Measurements from ENCODE around the gene PPFIBP1.
"Not testable (repeated sequence)": the region's sequence is repeated elsewhere in the genome, so short reads cannot be mapped to it uniquely, and the experiment has no call there.

PPFIBP1 gene

DNA sequence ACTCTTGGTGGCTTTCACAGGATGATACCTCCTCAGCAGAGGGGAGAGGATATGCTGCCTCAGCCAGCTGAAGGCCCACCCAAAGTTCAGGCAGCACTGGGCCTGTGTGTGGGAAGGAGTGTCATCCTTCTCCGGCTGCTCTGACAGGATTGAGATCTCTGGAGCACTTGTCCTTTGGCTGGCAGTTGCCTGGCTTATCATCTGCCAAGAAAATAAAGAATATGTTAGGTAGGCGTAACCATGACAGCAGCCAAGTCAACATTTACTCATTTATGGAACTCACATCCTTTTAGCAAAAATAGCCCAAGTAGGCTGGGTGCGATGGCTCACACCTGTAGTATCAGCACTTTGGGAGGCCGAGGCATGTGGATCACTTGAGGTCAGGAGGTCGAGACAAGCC is 68.5 kb downstream of the PPFIBP1 start:
- DNase-seq (ENCODE audit: low read depth), result no peak

DNA sequence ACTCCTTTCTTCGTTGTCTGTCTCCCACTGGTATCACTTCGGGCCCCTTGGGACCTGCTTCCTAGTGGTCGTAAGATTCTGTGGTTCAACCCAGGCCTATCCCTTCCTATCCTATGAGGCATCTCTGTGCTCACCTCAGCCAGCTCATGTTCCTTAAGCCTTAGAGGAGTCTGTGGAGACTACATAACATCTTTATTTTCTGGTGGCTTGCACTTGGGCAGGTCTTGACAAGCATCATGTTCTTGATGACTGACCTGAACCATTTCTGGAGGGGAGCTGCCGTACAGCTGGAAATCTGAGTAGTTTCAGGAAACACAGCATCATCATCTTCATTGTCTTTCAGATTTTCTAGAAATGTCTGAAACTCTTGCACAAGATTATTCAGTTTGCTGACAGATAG is 69.3 kb downstream of the PPFIBP1 start:
- no peak for DNase-seq (ENCODE audit: low read depth)

DNA sequence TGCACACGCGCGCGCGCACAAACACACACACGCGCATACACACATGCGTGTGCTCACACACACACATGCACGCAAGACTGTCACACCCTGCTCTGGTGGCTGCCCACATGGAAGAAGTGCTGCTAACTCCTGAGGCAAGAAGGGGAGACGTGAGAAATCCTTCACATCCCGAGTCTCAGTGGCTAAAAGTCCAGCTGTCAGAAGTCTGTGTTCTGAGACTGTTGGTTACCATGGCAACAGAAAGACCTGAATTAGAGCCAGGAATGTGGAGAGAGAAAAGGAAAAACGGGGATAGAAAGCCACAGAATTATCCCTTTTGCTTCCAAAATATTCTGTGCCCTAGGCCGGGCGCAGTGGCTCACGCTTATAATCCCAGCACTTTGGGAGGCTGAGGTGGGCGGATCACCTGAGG is 71.2 kb downstream of the PPFIBP1 start:
- DNase-seq (ENCODE audit: low read depth), result no peak

DNA sequence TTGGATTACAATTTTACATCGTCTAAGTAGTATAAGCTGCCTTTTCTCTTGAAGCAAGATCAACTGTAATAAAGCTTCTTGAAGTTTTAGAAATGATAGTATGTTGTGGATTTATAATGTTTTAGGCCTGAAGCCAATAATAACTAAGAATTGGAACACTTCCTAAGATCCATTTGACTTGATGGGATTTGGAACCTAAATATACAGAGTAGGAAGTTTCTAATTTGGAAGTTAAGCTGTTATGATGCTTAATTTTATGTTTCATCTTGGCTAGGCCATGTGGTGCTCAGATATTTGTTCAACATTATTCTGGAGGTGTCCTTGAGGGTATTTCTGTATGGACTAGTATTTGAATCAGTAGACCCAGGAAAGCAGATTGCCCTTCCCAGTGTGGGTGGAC is 74.9 kb downstream of the PPFIBP1 start:
- not testable (repeated sequence) for DNase-seq (ENCODE audit: low read depth)

DNA sequence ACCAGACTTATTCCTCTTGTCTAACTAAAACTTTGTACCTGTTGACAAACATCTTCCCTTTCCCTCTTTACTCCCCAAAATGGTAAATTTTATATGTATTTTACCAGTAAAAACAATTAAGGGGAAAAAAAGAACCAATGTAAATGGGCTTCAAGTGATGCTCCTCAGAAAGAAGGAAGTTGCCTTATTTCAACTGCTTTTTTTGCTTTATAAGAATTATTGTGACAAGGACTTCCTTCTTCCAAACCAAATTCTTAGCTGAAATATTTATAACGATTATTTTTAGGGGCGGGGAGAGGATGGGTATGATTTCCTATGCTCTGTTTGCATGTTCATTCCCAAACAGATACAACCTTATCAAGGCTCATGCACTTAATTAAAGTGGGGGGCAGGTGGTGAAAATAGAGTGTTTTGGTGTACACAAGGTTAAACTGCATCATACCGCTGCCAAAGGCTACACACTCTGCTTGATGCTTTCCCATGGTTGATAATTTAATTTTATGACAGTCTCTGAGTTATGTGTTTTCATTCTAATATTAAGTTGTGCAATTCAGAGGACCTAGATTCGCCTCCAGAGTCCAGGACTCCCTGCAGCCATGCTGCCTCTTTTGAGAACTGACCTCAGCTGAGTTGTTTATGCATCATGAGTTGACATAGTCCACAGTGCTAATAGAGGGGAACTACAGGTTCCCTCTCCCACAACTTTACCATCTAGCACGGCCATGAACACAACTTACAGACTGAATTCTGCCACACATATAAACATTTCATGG is 77.2 kb downstream of the PPFIBP1 start:
- DNase-seq (ENCODE audit: low read depth), result not testable (repeated sequence)

DNA sequence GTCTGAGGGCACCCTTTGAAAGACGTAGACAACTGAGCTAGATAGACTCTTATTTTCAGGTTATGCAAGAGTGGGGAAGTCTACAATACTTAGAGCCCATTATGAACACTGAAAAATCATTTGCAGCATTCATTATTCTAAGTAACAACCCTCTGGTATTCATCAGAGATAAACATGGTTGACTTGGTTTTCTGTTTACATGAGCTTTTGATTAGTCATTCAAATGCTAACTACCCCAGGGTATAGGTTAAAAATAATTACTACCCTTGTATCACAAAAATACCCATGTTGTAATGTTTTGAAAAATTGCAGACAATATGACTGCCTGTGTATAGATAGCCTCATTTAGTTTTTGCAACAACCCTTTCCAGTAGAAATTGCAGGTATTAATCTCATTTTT is 78.5 kb downstream of the PPFIBP1 start:
- DNase-seq (ENCODE audit: low read depth), result no peak

DNA sequence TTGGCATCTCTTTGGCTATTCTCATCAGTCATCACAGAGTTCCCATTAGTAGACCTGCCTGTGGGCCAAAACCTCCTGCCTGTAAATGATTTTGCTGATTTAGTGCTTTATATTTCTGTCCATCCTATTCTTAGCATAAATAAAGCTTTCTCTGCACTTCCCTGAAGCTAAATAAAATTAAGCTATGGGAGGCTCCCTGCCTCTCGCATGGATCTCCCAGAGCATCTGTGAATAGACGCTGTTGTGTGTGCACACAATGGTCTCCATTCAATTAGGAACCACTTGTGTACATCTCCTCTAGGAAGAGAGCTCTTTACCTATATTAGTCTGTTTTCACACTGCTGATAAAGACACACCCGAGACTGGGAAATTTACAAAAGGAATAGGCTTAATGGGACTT is 80.4 kb downstream of the PPFIBP1 start:
- DNase-seq (ENCODE audit: low read depth), result no peak

DNA sequence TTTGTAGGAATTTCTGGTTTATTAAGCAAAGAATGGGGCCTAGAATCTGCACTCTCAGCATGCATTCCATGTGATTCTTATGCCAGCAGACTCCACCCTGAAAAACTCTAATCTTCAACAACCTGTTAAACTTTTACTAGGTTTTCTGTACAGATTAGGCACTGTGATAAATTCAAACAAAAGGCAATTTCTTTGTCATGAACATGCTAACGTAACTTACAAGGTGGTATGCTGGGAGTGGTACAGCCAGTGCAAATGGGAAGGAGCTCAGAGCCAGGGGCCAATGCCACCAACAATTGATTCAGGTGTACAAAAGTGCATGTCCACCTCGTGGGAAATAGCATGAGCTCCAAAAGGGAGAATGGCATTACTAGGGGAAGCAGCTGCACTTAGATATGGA is 83.0 kb downstream of the PPFIBP1 start:
- DNase-seq (ENCODE audit: low read depth), result no peak

DNA sequence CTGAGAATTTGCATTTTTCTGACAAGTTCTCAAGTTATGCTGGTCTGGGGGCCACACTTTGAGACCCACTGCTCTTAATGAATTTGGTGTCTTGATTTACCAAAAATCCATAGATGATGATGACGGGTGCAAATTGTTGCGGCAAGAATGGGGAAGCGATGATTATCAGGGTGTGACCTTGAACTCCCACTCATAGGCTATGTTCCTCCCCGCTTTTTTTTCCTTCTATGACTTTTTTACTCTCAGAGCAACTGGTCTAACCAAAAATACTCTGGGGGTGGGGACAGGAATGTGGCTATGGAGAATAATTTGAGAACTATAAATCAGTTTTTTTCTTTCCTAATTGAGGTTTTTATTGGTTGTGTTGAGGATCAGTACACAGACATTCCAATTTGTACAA is 83.6 kb downstream of the PPFIBP1 start:
- DNase-seq (ENCODE audit: low read depth), result no peak

DNA sequence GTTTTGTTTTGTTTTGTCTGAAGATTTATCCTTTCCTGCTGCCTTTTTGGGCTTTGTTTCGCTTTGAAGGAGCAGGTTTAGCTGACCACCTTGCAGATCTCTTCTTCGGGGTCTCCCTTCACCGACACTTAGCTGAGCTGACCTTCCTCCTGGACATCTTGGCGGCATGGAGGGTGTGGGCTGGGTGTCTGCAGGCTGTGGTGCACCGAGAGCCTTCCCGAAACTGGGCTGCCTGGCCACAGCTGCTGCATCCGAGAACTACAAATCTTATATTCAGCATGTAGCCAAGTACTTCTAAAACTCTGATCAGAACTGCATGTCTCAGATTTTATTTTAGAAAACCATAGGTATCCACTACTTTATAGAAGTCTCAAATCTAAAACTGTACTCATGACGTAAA is 84.9 kb downstream of the PPFIBP1 start:
- DNase-seq (ENCODE audit: low read depth), result no peak

DNA sequence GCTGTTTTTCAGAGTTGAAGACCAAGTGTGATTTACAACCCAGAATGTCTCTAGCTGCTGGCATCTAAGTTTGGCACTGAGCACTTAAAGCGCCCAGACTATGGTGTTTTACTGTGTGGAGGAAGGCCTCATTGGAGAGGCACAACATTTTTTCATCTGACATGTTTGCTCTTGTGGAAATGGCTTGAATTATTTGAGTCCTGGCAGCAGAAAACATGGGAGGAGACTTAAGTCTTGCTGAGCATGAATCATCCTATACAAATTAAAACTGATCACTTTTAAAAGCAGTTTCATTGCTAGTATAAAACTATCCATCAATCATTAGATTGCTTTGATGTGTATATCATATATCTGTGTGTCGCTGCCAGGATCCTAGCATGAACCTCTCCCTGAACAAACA is 86.4 kb downstream of the PPFIBP1 start:
- DNase-seq (ENCODE audit: low read depth), result no peak

DNA sequence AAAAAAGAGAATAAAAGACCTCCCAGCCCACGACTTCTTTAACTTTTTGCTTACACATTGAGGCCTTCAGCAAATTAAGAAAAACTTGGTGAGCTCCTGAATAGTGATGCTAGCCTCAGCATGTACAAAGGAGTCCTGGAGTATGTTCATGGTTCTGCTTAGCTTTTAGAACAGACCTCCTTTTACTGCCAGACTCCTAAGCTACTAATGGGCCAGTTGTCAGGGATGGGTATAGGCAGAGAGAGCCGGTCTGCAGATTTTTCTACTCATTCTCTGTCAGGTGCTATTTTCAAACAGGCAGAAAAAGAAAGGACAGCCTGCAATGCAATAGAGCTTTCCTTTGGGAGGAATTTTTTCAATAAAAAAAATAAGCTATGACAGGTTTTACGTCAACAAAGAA is 90.4 kb downstream of the PPFIBP1 start:
- DNase-seq (ENCODE audit: low read depth), result no peak

DNA sequence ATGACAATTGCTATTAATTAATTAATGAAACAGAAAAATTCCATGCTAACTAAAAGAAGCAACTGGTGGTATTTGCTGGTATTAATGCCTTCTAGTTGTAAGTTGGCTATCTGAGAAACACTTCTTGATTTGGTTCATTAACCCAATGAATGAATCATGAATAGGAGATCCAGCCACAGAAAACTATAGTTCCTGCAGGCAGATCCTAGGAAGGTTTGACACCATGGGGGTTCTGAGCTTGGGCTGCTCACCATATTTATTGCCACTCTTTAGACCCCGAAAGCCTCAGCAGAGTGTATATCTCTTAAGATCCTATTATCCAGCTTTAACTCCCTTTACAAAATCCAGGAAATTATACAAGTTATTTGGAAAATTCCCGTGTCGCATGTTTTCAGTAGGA is 90.9 kb downstream of the PPFIBP1 start:
- no peak for DNase-seq (ENCODE audit: low read depth)

DNA sequence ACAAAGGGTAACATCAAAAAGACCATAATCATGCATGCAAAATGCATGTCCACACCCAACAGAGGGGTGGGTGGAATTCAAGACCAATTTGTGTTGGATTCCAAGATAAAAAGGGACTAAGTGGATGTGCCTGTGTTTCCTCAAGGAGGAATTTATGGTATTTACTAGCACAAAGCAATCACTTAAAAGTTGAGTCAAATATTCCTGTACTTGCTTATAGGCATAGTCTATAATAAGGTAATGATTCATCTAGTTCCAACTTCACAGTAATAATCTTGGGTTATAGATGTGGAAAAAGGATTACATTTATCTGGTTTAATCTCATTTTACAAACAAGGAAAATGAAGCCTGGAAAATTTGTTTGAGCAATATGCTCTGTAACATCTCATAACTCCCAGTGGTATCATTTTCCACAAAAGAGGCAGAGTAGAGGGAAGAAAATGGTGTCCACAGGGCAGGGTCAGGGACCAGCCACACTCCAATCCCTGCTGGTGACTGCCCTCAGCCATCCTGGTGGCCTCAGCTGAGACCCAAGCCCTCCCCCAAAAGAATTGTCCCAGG is 91.4 kb downstream of the PPFIBP1 start:
- DNase-seq (ENCODE audit: low read depth), result no peak

DNA sequence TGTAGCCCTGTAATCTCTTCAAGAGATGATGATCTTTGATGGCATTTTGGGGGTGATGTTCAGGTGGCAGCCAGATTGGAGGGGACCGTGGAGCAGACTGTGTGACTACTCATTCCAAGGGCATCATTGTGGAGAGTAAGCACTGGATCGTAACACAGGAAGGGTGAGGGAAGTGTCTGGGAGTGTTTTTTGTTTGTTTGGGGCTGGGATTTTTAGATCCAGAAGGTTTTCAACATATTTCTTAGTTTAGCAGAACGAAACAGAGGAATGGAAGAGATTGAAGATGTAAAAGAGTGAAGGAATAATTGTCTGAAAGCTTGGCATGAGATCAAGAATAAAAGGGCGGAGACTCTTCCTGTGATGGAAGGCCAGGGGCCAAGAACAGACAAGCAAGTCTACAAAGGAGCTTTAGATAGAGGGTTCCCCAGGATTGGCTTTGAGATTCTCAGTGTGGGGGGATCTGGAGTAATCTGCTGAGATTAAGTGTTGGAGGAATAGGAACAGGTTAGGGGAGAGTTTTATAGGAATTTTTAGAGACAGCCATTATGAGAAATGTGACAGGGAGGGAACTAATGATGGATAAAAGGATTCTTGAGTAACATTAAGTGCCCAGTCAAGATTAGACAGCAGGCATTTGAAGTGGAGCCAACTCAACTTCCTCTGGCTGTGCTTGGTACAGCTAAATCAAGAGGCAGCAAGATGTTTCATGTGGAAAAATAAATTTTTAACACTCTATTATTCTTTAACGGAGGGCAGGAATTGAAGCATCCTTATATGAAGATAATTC is 92.5 kb downstream of the PPFIBP1 start:
- no peak for DNase-seq (ENCODE audit: low read depth)

DNA sequence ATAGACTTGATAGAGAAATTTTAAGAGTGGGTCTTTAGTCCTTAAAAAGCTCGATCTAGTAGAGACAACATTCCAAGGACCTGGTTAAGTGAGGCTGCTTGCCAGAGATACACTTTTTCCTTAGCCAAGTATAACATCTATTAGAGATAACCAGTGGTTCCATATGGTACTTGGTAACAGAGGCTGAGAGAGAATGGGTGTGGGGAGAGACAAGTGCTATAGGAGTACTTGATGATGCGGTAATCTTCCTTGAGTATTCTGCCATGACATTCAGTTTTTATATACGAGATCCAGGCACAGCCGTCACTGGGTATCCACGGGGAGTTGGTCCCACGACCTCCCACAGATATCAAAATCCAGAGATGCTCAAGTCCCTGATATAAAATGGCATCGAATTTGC is 94.8 kb downstream of the PPFIBP1 start:
- no peak for DNase-seq (ENCODE audit: low read depth)

DNA sequence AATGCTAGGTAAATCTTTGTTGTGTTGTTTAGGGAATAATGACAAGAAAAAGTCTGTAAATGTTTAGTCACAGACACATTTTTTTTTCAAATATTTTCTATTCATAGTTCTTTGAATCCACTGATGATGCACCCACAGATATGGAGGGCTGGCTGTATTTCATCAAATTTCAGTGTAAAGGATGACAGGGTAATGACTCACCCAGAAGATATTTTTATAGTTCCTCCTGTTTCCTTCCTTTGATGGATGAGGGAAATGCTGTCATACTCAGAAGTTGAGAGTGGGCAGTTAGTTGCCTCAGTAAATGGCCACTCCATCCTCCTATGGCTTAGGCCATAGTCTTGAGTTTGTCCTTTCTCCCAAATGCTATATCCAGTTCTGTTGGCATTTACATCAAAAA is 95.3 kb downstream of the PPFIBP1 start:
- no peak for DNase-seq (ENCODE audit: low read depth)

DNA sequence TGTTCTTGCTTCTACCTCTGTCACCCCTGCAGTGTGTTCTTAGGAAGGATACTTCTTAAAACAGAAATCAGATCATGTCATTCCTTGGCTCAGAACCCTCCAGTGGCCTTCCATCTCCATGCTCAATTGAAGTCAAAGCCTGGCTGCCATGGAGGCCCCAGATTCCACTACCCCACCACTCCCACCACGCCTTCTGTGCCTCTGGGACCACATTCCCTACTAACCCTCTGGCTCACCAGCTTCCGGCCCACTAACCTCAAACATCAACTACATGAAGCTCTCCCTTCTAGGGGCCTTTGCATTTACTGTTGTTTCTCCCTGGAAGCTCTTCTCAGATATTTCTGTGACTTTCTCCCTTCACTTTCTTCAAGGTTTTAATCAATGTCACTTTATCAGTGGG is 96.1 kb downstream of the PPFIBP1 start:
- no peak for DNase-seq (ENCODE audit: low read depth)

DNA sequence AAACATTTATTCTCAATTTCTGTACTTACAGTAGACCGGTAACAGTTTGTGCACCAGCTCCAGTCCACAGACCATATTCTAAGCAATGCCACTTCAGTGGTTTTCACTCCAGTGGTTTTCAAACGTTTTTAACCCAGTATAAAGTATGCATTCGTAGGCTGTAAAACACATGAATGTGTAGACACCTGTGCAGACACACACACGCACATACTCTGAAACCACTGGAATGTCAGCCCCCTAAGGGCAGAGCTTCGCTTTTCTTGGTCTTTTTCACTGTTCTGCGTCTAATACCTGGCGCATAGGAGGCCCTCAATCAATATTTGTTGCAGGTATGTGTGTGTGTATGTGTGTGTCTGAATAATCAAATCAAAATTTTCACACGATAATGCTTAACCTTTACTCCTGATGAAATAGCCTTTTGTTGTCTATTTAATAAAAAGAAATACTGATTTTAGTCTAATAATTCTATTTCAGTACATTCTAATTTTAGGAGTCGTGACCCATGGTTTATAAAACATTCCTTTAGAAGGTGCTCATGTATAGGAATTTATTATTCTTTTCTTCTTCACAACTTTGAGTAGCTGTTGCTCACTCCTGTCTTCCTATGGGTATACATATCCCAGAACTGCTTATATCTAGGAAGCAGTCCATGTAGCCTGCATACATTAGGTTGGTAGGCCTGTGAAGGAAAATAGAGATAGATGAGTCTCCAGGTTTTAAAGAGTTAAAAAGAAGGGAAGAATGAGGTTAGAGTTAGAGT is 98.6 kb downstream of the PPFIBP1 start:
- no peak for DNase-seq (ENCODE audit: low read depth)

DNA sequence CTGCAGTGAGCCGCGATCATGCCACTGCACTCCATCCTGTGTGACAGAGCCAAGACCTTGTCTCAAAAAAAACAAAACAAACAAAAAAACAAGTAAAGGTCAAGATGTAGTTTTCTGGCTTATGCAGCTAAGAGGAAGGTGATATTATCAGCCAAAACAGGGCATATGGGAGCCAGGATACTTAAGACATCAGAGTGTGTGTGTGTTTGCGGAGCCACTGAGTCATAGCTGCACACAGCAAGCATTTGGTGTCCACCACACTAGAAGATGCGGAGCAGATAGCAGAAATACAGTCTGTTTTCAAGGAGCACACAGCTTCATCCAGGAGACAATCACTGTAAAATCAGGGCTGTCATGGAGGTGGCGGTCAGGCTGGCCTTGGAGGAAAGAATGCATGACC is 99.6 kb downstream of the PPFIBP1 start:
- no peak for DNase-seq (ENCODE audit: low read depth)

DNA sequence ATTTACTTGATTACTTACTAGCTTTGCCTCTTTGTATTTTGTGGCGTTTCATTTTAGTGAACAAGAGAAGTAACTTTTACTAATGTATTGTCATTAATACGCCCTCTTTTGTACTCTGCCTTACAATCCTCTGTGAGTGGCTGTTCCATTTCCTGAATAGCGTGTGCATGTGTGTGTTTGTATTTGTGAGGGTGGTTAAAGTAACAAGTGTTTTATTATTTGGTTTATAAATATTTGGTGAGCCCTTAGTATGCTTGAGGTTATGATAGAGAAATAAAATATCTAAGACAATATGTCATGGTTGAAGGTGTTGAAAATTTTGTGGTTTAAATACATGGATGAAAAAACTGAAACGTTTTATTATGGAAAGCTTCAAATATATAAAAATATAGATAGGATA is 100.6 kb downstream of the PPFIBP1 start:
- DNase-seq (ENCODE audit: low read depth), result no peak

DNA sequence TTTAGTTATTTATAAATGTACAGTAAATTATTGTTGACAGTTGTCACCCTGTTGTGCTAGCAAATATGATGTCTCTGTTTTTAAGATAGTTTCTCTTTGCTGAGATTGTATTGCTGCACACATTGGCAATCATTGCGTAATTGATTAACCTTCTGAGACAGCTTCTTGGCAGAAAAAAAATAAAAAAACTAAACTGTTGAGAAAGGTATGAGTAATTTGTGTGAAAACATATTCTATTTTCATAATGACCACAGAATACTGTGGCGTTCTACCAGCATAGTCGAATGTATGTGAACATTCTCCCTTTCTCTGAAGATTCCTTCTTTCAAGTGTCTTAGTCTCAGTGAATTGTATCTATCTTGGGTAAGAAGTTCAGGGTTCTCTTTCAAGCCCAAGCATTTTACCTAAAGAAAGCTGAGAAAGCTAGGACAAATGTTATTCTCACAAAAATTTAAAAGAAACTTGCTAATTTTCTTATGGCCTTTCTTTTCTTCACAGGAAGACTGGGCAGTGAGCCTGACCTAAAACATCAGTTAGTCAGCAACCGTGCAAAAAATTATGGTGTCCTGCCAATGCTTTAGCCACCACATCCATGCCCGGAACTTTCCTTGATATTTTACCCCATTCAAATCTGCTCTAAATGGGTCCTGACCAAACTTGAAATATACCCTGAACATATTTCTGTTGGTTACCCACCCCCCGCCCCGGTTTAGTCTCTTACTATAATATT is 103.3 kb downstream of the PPFIBP1 start:
- DNase-seq (ENCODE audit: low read depth), result no peak
